Brain pericyte (primary cell): ENCODE data around the gene DNAJB12.
A peak's percentile ranks its signal among the peaks of the same experiment; 100 is the strongest.
"Not testable (repeated sequence)": the region's sequence is repeated elsewhere in the genome, so short reads cannot be mapped to it uniquely, and the experiment has no call there.

Experiments used
- DNase-seq: peaks from one replicate; pipeline ENCODE4 v3.0.0-alpha.2; 2012; ENCODE audit warnings: low read depth, low spot score

The DNAJB12 gene

GRCh38 chr10:72316748-72317435 is 37.8 kb downstream of the DNAJB12 start:
- DNase-seq, result no peak

- DNase-seq, result no peak
Observed at GRCh38 chr10:72316386-72316700, 38.4 kb downstream of the DNAJB12 start.

GRCh38 chr10:72315611-72316385 is 38.9 kb downstream of the DNAJB12 start:
- DNase-seq, result no peak

- DNase-seq, result no peak
Observed at GRCh38 chr10:72315054-72315453, 39.7 kb downstream of the DNAJB12 start.

GRCh38 chr10:72314263-72314662 is 40.5 kb downstream of the DNAJB12 start:
- DNase-seq, result no peak

GRCh38 chr10:72312865-72313391 is 41.8 kb downstream of the DNAJB12 start:
- no peak for DNase-seq

GRCh38 chr10:72311667-72312066 is 43.1 kb downstream of the DNAJB12 start:
- DNase-seq, result no peak

GRCh38 chr10:72310636-72311035 is 44.1 kb downstream of the DNAJB12 start:
- DNase-seq, result no peak

- no peak for DNase-seq
Observed at GRCh38 chr10:72310241-72310633, 44.5 kb downstream of the DNAJB12 start.

- DNase-seq, result no peak
Observed at GRCh38 chr10:72309290-72310240, 45.2 kb downstream of the DNAJB12 start.

GRCh38 chr10:72308320-72308987 is 46.3 kb downstream of the DNAJB12 start:
- no peak for DNase-seq

GRCh38 chr10:72307711-72308110 is 47.0 kb downstream of the DNAJB12 start:
- DNase-seq, result not testable (repeated sequence)

GRCh38 chr10:72306215-72306760 is 48.4 kb downstream of the DNAJB12 start:
- no peak for DNase-seq

GRCh38 chr10:72303424-72304128 is 51.1 kb downstream of the DNAJB12 start:
- no peak for DNase-seq

GRCh38 chr10:72298592-72299519 is 55.9 kb downstream of the DNAJB12 start:
- no peak for DNase-seq

- peak; percentile 93 for DNase-seq
Observed at GRCh38 chr10:72297805-72298591, 56.7 kb downstream of the DNAJB12 start.

GRCh38 chr10:72297281-72297804 is 57.4 kb downstream of the DNAJB12 start:
- DNase-seq, result peak; percentile 95

GRCh38 chr10:72296829-72297280 is 57.9 kb downstream of the DNAJB12 start:
- DNase-seq, result not testable (repeated sequence)
